ENCODE measurements around the gene KIF18A. TPM values are rescaled to one million over a fixed set of nuclear protein-coding genes. Genes with fewer than 3 reads are reported as not detected.

The KIF18A gene
- total and polyA plus RNA-seq, 9 of the 15 experiments (the other 6 are each of a cell fraction or from before 2014, with no cell fraction given): 15.1 to 36.1 (median 24.3) TPM

GRCh38 chr11:28107750-28108618, at the start of gene KIF18A, which contains the start of gene METTL15 (continued):
- TF ChIP-seq CHD7 (IDR thresholded peaks at IDR 0.05; ENCODE audit: low read depth, low read length) (no peak), ZNF445 (CRISPR knock-in tag; IDR thresholded peaks at IDR 0.05; ENCODE audit: low read depth) (no peak), CEBPG (CRISPR knock-in tag; IDR thresholded peaks at IDR 0.05) (no peak), CEBPG (tag; conservative IDR thresholded peaks at IDR 0.05 in 1 of 2, IDR thresholded peaks at IDR 0.05 in 1 of 2) (no peak), NCOA2 (IDR thresholded peaks at IDR 0.05; ENCODE audit: partially characterized antibody in 2 of 2) (no peak), ERF (CRISPR knock-in tag; IDR thresholded peaks at IDR 0.05) (no peak), CBX3 (IDR thresholded peaks at IDR 0.05; ENCODE audit: borderline replicate concordance in 1 of 2, low read length in 2 of 2) (0 out of 3 replicates have a peak, but pooled peaks of 1 of the 2 experiments have one; percentile 39), ZNF778 (CRISPR knock-in tag; IDR thresholded peaks at IDR 0.05) (no peak), PTTG1 (tag; IDR thresholded peaks at IDR 0.05; ENCODE audit: low read depth) (no peak), GMEB1 (CRISPR knock-in tag; IDR thresholded peaks at IDR 0.05) (peak; percentile 98)

Data from K562 (cell line).